ENCODE data around the gene AFAP1L2.

Gene AFAP1L2

GRCh38 chr10:114258274-114258840 lies 145.9 kb downstream of the AFAP1L2 start:
- no peak for DNase-seq

- no peak for DNase-seq
Observed at GRCh38 chr10:114257498-114257897, 146.8 kb downstream of the AFAP1L2 start.

- no peak for DNase-seq
Observed at GRCh38 chr10:114256822-114257221, 147.5 kb downstream of the AFAP1L2 start.

GRCh38 chr10:114256008-114256765 lies 148.1 kb downstream of the AFAP1L2 start:
- no peak for DNase-seq

- DNase-seq: no peak
Observed at GRCh38 chr10:114255227-114255626, 149.1 kb downstream of the AFAP1L2 start.

- no peak for DNase-seq
Observed at GRCh38 chr10:114252883-114253282, 151.4 kb downstream of the AFAP1L2 start.

- no peak for DNase-seq
Observed at GRCh38 chr10:114252092-114252491, 152.2 kb downstream of the AFAP1L2 start.

GRCh38 chr10:114250716-114251115 lies 153.6 kb downstream of the AFAP1L2 start:
- no peak for DNase-seq

GRCh38 chr10:114250236-114250635 lies 154.1 kb downstream of the AFAP1L2 start:
- no peak for DNase-seq

GRCh38 chr10:114246679-114247305 lies 157.5 kb downstream of the AFAP1L2 start:
- DNase-seq: no peak

- no peak for DNase-seq
Observed at GRCh38 chr10:114245121-114245791, 159.0 kb downstream of the AFAP1L2 start.
